ENCODE results near the gene ADAM15.

- TF ChIP-seq, protein P1, sequence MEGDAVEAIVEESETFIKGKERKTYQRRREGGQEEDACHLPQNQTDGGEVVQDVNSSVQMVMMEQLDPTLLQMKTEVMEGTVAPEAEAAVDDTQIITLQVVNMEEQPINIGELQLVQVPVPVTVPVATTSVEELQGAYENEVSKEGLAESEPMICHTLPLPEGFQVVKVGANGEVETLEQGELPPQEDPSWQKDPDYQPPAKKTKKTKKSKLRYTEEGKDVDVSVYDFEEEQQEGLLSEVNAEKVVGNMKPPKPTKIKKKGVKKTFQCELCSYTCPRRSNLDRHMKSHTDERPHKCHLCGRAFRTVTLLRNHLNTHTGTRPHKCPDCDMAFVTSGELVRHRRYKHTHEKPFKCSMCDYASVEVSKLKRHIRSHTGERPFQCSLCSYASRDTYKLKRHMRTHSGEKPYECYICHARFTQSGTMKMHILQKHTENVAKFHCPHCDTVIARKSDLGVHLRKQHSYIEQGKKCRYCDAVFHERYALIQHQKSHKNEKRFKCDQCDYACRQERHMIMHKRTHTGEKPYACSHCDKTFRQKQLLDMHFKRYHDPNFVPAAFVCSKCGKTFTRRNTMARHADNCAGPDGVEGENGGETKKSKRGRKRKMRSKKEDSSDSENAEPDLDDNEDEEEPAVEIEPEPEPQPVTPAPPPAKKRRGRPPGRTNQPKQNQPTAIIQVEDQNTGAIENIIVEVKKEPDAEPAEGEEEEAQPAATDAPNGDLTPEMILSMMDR (IDR thresholded peaks at IDR 0.05) = no peak
- TF ChIP-seq ZFX (IDR thresholded peaks at IDR 0.05; ENCODE audit: borderline replicate concordance) = no peak
These were observed 26.8 kb downstream of the ADAM15 start for GRCh38 chr1:155077758-155078445.

Data from 22Rv1 (cell line).